Mammary microvascular endothelial cell (primary cell): ENCODE results near the gene NOP58. TPM values are rescaled to one million over a fixed set of nuclear protein-coding genes. Genes with fewer than 3 reads are reported as not detected.

Experiments used
- total RNA-seq: library from RNA; depleted of rRNA; stranded (reverse); fragments of >200 nt; gene quantifications from 2 replicates; pipeline ENCODE4 v1.2.3, GENCODE V29; 2015

NOP58 gene, protein sequence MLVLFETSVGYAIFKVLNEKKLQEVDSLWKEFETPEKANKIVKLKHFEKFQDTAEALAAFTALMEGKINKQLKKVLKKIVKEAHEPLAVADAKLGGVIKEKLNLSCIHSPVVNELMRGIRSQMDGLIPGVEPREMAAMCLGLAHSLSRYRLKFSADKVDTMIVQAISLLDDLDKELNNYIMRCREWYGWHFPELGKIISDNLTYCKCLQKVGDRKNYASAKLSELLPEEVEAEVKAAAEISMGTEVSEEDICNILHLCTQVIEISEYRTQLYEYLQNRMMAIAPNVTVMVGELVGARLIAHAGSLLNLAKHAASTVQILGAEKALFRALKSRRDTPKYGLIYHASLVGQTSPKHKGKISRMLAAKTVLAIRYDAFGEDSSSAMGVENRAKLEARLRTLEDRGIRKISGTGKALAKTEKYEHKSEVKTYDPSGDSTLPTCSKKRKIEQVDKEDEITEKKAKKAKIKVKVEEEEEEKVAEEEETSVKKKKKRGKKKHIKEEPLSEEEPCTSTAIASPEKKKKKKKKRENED
- total RNA-seq: 63.8 and 64.7 TPM in 2 replicates

DNA sequence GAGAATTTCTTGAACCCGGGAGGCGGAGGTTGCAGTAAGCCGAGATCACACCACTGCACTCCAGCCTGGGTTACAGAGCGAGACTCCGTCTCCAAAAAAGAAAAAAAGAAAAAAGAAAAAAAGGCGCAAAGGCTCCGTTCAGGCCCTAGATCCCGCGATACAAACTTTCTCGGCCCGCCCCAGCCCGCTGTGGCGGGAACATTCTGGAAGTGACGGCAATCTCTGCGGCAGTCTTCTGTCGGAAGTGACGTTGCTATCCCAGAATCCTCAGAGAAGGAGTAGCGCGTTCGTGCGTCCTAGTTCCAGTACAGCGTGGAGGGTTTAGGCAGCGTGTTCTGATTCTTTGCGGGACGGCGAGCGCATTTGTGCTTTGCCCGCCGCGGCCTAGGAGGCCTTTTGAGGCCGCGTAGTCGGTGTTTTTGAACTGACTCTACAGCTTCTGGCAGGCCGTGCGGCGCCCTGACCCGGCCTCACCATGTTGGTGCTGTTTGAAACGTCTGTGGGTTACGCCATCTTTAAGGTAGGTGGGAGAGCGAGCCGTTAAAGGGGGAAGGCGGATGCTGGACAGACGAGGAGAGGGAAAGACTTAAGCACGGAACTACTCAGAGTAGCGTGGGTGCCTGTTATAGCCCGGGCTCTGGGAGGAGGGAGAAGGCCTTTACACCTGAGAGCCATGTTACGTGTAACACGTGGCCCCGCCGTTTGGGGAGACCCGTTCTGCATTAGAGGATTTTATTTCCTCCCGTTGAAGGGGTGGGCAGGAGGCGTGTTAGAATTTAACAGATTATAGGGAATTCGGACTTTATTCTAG lies at the start of gene NOP58:
Gene NOP58, plus strand, starts transcription at position 297 of the 811 bp plus-strand sequence. Its CDS starts 179 bp downstream, at position 476.

DNA sequence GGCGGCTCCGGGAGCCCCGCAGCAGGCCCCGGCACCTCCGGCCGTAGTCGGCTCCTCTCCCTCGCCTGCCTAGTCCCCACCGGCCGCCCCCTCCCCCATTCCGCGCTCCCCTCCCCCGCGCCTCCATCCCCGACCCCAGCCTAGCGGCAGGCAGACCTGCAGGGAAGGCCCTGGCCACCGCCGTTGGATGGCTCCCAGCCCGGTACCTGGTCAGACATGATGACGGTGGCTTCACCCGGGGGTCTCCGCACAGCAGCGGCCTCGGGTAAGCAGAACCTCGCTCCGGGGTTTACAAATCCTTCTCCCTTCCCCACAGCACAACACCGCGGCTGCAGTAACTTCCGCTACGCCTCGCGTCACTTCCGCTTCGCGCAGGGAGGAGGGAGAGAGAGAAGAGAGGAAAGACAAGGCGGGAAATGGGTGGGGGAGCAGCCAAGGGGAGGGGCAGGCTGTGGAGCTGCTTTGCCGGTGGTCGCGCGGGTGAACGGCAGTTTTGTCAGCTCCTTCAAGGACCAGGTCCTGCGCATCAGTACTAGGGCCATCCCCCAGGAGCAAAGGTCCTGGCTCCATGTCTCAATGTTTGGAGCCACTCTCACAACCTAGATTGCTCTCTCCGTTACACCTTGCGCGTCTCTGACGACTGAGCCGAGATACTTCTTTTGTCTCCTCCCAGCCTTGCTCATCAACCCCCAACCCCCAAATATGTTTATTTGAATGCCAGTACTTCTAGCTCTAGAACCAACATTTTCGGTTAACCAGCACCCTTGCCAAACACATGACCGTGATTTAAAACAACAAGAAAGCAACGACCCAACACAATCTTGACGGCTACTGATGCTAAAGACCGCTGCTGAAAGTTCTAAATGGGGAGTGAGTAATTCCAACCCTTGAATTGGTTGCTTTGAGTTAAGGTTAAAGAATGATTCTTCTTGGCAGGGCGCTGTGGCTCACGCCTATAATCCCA lies 27.0 kb upstream of the NOP58 start, which contains the start of gene SUMO1:
Gene SUMO1, minus strand, starts transcription at position 364 of the 964 bp plus-strand sequence. Its CDS starts 146 bp downstream, at position 218.

Other genes starting within 250 kb of the NOP58 start
- gene FZD7, start 231.9 kb upstream of the NOP58 start, total RNA-seq: 0.27 TPM in 1 of 2 replicates, not detected in the other
- not detected in 2 replicates for gene KIAA2012, start 192.5 kb upstream of the NOP58 start, total RNA-seq
- gene SUMO1, start 27.2 kb upstream of the NOP58 start, total RNA-seq: 96.6 and 107 TPM in 2 replicates
- 51.2 and 60.3 TPM in 2 replicates for gene BMPR2, start 110.6 kb downstream of the NOP58 start, total RNA-seq